Common myeloid progenitor, CD34-positive (primary cell): ENCODE data around the gene EXD3.

Experiments
- CTCF ChIA-PET: fragments of 350-600 bp; sonication (Branson Sonifier 250); formaldehyde crosslinking; loops from one replicate; lab custom pipeline; 2021; ENCODE audit warnings: antibody characterized with exemption; lab: Charles Lee
- POLR2A ChIA-PET: fragments of 350-600 bp; sonication (Branson Sonifier 250); formaldehyde crosslinking; loops from one replicate; lab custom pipeline; 2021; ENCODE audit warnings: antibody characterized with exemption; lab: Charles Lee
- DNase-seq, 3 donors: peaks; one replicate each; pipeline versions ENCODE4 v3.0.0 to v3.0.0-alpha.2; 2013
- H3K27ac ChIP-seq, 2 experiments: 1 replicate in 1 of 2; 2 replicates in 1 of 2; pipeline ENCODE4 v1.7.0; 2013; ENCODE audit warnings: inconsistent platforms in 2 of 2, low read length in 2 of 2, mild to moderate bottlenecking in 2 of 2, low read depth in 1 of 2, moderate library complexity in 1 of 2; ENCODE audit not compliant: severe bottlenecking in 2 of 2, insufficient read depth in 1 of 2, poor library complexity in 1 of 2
- H3K27me3 ChIP-seq, 5 experiments: replicated peaks in 2 of 5; 1 replicate in 3 of 5; 2 replicates in 2 of 5; pipeline versions ENCODE4 v1.6.1 to v1.7.0; 2013; ENCODE audit warnings: low read length in 4 of 5, mild to moderate bottlenecking in 2 of 5, moderate library complexity in 2 of 5, inconsistent platforms in 1 of 5; ENCODE audit not compliant: insufficient read depth in 5 of 5, control insufficient read depth in 4 of 5
- H3K36me3 ChIP-seq, 4 experiments: 1 replicate in 2 of 4; 2 replicates in 2 of 4; pipeline versions ENCODE4 v1.6.1 to v1.7.0; 2013; ENCODE audit warnings: low read length in 3 of 4, control low read depth in 1 of 4, mild to moderate bottlenecking in 1 of 4; ENCODE audit not compliant: control insufficient read depth in 4 of 4, insufficient read depth in 4 of 4
- H3K4me1 ChIP-seq, 4 experiments: 1 replicate in 3 of 4; 2 replicates in 1 of 4; pipeline versions ENCODE4 v1.6.1 to v1.7.1; 2013; ENCODE audit warnings: low read length in 3 of 4, mild to moderate bottlenecking in 3 of 4, control low read depth in 1 of 4, inconsistent platforms in 1 of 4, moderate library complexity in 1 of 4; ENCODE audit not compliant: control insufficient read depth in 4 of 4, insufficient read depth in 4 of 4; ENCODE audit errors: control extremely low read depth in 1 of 4
- H3K4me3 ChIP-seq, 7 experiments: 1 replicate in 4 of 7; 2 replicates in 3 of 7; pipeline versions ENCODE4 v1.5.1 to v1.7.0; 2013; ENCODE audit warnings: mild to moderate bottlenecking in 7 of 7, low read length in 6 of 7, moderate library complexity in 6 of 7, inconsistent platforms in 2 of 7, low read depth in 2 of 7, control low read depth in 1 of 7; ENCODE audit not compliant: insufficient read depth in 4 of 7, control insufficient read depth in 1 of 7; ENCODE audit errors: extremely low read depth in 1 of 7
- H3K9me3 ChIP-seq, 5 experiments: 1 replicate in 4 of 5; 2 replicates in 1 of 5; pipeline versions ENCODE4 v1.6.1 to v1.7.1; 2013; ENCODE audit warnings: low read length in 4 of 5, mild to moderate bottlenecking in 2 of 5, inconsistent platforms in 1 of 5, low read depth in 1 of 5, moderate library complexity in 1 of 5; ENCODE audit not compliant: control insufficient read depth in 4 of 5, insufficient read depth in 2 of 5; ENCODE audit errors: control extremely low read depth in 1 of 5
- WGBS: methylation state at CpG from one replicate; pipeline ENCODE4 v1.1.5; 2013; ENCODE audit not compliant: insufficient coverage; 5-methylcytosine and 5-hydroxymethylcytosine counted together

The EXD3 gene

DNA sequence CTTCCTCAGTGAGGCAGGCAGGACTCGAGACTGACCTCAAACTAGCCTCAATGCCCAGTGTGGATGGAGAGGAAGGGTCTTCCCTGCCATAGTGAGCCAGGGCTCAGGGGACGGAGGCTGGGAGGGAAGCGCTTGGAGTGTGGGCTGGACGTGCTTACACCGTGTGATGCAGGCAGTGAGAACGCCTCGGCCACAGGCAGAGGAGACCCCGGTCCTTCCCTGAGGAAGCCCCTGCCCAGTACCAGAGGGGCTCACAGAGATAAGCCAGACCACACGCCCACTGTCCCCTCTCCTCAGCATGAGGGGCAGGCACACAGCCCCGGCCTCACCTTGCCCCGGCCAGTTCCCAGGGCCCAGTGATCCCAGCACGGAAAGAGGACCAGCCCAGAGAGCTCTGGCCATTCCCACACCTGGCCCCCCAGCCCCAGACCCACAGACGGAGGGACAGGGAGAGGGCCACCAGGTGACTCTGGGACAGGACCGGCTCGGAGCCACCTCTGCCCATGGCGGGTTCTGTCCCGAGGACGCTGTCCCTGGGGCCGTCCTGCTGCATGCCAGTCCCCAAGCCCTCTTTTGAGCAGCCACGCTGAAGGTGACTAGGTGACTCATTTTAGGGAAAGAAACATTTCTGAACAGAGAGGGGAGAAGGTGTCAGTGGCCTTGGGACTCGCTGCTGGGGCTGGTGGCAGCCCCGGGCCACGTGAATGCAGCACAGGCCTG is 42.2 kb upstream of the EXD3 start:
- peaks cover 0 to 28% (median 0%) of the 10 kb centered on the region in 5 experiments for H3K9me3 ChIP-seq
- H3K4me3 ChIP-seq: no peak overlapping the region
- whole genome bisulfite sequencing: 98% methylated on average over 20 of the region's 23 CpGs
- H3K27me3 ChIP-seq: peaks cover 0 to 27% (median 3%) of the 10 kb centered on the region in 5 experiments
- peaks cover 3 to 44% (median 34%) of the 10 kb centered on the region in 4 experiments for H3K4me1 ChIP-seq
- POLR2A ChIA-PET: no interaction called here
- H3K27ac ChIP-seq: no peak overlapping the region
- H3K36me3 ChIP-seq: no peaks in the 10 kb centered on the region
- no peak for DNase-seq
- CTCF ChIA-PET: no interaction called here

DNA sequence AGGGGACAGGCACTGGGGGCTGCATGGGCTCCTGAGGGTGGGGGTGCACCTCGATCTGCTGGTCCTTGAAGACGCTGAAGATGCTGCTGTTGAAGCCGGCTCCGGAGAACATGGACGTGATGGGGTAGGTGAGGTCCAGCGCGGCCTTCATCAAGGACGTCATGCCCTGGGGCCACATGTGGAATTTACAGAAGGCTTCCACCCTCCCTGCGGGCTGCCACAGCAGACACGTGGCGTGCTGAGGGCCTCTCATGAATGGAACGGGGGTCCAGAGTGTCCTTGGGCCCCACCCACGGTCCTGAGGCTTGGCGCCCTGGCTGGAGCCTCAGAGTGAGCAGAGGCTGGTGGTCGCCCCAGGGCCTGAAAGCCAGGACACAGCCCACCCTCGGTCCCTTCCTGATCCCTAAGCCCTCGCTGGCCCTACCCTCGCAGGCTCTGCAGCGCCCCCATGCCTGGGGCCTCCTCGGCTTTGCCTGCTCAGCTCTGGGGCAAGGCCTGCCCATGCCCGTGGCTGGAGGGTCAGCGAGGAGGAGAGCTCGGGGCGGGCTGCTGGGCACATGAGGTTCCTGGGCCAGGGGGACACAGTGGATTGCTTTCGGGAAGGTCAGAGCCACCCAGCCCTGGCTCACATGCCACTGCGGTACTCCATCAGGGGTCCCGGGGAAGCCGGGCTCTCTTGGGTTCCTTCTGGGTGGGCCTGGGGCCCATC is 41.5 kb upstream of the EXD3 start:
- ChIA-PET CTCF (interaction anchor here (0.6 kb wide), 1 partner anchor 220 kb away, joined by 3 read pairs; no protein-coding TSS in a partner anchor), POLR2A (no interaction called here)
- Histone ChIP-seq H3K4me3 (no peak overlapping the region), H3K4me1 (peaks cover 3 to 44% (median 37%) of the 10 kb centered on the region in 4 experiments), H3K9me3 (peaks cover 0 to 28% (median 0%) of the 10 kb centered on the region in 5 experiments), H3K27ac (no peak overlapping the region), H3K27me3 (peaks cover 0 to 27% (median 3%) of the 10 kb centered on the region in 5 experiments), H3K36me3 (no peaks in the 10 kb centered on the region)
- WGBS: 97% methylated on average over 22 of the region's 28 CpGs
- no peak for DNase-seq

DNA sequence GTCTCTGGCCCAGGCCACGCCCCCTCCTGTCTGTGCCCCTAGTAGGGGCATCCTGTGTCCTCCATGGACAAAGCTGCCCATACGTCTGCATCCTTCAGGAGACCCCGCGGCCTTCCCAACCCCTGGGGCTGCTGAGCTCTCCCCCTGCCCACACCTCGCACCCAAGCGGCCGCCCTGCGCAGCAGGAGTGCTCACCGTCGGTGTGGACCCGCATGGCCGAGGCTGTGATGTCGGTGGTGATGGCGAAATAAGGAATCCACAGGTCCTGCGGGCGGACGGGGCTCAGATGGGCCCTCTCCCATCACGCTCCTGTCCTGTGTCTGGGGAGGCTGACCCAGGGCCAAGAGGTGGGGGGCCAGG is 40.9 kb upstream of the EXD3 start:
- Histone ChIP-seq H3K36me3 (no peaks in the 10 kb centered on the region), H3K27ac (no peak overlapping the region), H3K4me3 (no peak overlapping the region), H3K27me3 (peaks cover 0 to 27% (median 3%) of the 10 kb centered on the region in 5 experiments), H3K9me3 (peaks cover 0 to 28% (median 0%) of the 10 kb centered on the region in 5 experiments), H3K4me1 (peaks cover 0 to 41% (median 38%) of the 10 kb centered on the region in 4 experiments)
- ChIA-PET POLR2A (no interaction called here), CTCF (interaction anchor here (1.0 kb wide), 1 partner anchor 41 kb away, joined by 3 read pairs; the partner anchor contains the start of genes EXD3 and NOXA1)
- WGBS: 97% methylated on average over 8 of the region's 18 CpGs
- DNase-seq: no peak

DNA sequence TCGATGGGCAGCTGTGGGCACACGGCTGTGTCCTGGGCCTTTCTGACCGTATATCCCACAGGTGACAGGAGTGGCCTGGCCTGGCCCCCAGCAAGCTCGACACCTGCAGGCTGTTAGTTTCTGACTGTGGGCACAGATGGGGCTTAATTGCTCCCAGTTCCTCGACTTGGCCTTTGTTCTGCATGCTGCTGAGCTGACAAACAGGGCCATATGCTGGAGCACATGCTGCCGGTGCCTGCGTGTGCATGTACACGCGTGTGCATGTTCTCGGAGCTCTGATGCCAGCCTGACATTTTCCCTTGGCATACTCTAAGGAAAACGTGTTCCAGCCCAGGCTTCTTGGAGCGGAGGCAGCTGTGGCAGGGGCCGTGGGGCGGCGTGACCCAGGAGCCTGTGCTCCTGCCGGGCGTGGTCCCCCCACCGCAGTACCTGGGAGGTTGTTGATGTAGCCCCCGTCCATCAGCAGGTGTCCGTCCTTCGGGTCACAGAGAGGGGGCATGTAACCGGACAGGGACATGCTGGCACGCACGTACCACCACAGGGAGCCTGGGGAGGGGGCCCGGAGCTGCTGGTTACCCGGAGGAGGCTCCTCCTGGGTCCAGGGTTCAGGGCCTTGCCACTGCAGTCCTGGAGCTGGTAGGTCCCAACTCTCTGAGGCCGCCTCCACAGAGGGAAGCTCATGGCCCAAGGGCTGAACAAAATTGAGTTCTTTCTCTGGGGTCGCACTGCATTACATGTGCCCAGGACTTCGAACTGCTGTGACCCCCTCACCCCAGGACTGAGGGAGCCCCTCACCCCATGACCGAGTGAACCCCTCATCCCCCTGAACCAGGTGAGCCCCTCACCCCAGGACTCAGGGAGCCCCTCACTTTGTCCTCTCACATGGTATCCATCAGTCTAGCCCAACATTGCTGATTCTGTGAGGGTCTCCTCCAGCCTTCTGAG is 40.3 kb upstream of the EXD3 start:
- peaks cover 0 to 45% (median 43%) of the 10 kb centered on the region in 4 experiments for H3K4me1 ChIP-seq
- 93% methylated on average over 30 of the region's 30 CpGs for whole genome bisulfite sequencing
- peaks cover 0 to 28% (median 0%) of the 10 kb centered on the region in 5 experiments for H3K9me3 ChIP-seq
- peaks cover 0 to 26% (median 2%) of the 10 kb centered on the region in 5 experiments for H3K27me3 ChIP-seq
- no peak for DNase-seq
- ChIA-PET CTCF (interaction anchor here (1.0 to 1.1 kb wide), 3 partner anchors 11 to 40 kb away, joined by 3 read pairs; partner anchors contain the start of genes EXD3 and NOXA1), POLR2A (no interaction called here)
- no peak overlapping the region for H3K4me3 ChIP-seq
- no peaks in the 10 kb centered on the region for H3K36me3 ChIP-seq
- H3K27ac ChIP-seq: no peak overlapping the region

DNA sequence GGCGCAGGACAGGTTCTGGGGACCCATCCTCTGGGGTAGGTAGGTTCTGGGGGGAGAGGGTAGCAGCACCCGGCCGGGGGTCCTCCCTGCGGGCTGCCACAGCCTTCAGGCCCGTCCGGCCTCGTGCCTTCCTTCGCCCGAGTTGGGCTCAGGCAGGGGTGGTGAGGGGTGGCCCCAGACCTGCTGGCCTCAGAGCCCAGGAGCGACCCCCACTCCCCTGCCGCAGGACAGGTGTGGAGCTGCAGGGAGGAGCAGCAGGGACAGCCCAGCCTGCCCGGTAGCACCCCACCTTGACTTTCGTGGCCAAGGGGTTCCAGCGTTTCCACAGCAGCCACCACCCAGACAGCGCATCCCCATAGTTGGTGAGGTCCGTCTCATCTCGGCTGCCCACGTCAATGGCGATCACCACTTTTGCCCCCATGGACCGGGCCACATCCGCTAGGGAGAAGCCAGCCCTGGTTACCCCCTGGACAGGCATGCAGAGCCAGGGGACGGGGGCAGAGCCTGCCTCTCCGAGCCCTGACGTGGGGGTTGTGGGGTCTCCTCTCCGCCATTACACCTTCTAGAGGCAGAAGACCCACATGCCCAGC is 39.5 kb upstream of the EXD3 start:
- DNase-seq: no peak
- ChIA-PET CTCF (interaction anchor here (1.0 to 1.1 kb wide), 2 partner anchors 11 to 17 kb away, joined by 3 read pairs; no protein-coding TSS in a partner anchor), POLR2A (interaction anchor here (1.0 kb wide), 1 partner anchor 8 kb away, joined by 3 read pairs; no protein-coding TSS in a partner anchor)
- Histone ChIP-seq H3K9me3 (peaks cover 0 to 28% (median 0%) of the 10 kb centered on the region in 5 experiments), H3K4me3 (peak overlapping the region in 2 of 7 experiments; percentile 42 to 54), H3K27ac (no peak overlapping the region), H3K4me1 (peaks cover 0 to 50% (median 48%) of the 10 kb centered on the region in 4 experiments), H3K36me3 (peaks cover 0 to under 1% (median 0%) of the 10 kb centered on the region in 4 experiments), H3K27me3 (peaks cover 0 to 21% (median 0%) of the 10 kb centered on the region in 5 experiments)
- WGBS: 93% methylated on average over 23 of the region's 25 CpGs
